ENCODE results near the gene MCF2L2. TPM values are rescaled to one million over a fixed set of nuclear protein-coding genes. Genes with fewer than 3 reads are reported as not detected.

The MCF2L2 gene
- polyA plus RNA-seq, 3 donors: 0.56 to 2.0 (median 1.5) TPM

DNA sequence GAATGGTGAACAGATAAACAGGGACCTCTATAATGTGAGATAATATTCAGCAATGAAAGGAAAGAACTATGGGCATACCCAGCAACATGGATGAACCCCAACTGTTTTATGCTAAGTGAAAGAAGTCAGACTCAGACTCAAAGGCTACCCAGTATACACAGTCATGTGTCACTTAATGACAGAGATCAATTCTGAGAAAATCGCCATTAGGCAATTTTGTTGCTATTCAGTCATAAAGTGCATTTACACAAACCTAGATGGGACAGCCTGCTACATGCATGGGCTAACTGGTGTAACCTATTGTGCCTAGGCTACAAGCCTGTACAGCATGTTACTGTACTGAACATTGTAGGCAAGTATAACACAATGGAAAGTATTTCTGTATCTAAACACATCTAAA, 98.9 kb downstream of the MCF2L2 start:
- no peak for DNase-seq

DNA sequence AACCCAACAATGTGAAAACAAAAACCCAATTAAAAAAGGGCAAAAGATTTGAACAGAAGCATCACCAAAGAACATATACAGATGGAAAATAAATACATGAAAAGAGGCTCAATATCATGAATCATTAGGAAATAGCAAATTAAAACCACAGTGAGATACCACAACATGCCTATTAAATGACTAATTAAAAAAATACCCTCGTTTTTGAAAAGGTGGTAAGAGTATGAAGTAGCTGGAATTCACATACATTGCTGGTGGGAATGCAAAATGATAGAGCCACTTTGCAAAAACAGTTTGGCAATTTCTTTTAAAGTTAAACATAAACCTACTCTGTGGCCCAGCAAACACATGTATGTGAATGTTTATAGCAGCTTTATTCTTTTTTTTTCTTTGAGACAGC, 99.6 kb downstream of the MCF2L2 start:
- DNase-seq: no peak

DNA sequence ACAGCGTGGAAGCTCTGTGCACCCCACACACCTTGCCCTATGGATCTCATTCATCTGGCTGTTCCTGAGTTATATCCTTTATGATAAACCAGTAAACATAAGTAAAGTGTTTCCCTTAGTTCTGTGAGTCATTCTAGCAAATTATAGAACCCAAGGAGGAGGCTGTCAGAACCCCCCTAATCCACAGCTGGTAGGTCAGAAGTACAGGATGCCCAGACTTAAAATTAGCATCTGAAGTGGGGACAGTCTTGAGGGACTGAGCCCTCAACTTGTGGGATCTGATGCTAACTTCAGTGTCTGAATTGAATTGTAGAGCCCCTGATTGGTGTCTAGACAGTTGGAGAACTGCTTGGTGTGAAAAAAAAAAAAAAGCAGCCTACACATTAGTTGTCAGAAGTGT, 100.3 kb downstream of the MCF2L2 start:
- no peak for DNase-seq

DNA sequence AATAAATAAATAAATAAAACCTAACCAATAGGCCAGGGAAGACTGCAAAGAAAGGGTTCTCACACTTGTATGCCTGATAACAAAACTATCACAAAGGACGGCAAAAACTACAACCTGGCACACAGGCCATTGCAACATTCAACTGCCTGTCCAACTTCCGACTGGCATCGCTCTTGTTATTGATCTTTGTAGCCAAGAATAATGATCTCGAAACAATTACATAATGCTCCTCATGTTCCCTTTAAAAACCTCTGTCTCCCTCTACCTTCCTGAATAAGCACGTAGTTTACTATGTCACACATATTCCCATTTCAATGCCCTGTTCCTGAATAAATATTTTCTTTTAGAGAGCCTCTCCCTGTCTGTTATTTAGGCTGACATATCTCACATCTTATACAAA, 101.1 kb downstream of the MCF2L2 start:
- DNase-seq: no peak

DNA sequence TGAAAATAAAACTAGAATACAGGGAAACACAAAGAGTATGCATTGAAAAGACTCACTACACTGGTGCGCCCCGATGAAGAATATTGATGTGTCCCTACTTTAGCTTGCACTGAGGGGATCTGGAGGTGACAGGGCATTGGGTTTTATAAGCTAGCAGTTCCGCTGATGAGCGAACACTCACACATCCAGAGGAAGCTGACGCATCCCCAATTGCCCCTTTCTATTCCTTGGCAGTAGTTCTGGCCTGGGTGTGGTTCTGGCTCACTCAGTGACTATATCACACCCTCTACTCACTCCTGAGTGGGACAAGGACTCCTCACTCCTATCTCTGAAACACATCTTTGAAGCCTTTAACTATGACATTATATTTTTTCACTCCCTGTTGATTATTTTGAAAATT, 104.3 kb downstream of the MCF2L2 start:
- no peak for DNase-seq

DNA sequence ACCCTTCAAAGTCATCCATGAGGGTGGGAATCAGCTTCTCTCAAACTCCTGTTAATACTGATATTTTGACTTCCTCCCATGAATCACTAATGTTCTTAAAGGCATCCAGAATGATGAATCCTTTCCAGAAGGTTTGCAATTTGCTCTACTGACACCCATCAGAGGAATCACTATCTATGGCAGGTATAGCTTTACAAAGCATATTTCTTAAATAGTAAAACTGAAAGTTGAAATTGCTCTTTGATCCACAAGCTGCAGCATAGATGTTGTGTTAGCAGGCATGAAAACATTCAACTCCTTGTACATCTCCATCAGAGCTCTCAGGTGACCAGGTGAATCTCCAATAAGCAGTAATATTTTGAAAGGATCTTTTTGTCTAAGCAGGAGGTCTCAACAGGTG, 109.0 kb downstream of the MCF2L2 start:
- DNase-seq: no peak

DNA sequence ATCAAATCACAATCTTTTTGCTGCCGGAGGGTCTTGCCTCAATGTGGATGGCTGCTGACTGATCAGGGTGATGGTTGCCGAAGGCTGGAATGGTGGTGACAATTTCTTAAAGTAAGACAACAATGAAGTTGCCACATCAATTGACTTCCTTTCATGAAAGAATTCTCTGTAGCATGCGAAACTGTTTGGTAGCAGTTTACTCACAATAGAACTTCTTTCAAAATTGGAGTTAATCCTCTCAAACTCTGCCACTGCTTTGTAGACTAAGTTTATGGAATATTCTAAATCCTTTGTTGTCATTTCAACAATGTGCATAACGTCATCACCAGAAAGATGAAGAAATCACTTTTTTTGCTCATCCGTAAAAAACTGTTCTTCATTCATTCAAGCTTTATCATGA, 109.5 kb downstream of the MCF2L2 start:
- no peak for DNase-seq

DNA sequence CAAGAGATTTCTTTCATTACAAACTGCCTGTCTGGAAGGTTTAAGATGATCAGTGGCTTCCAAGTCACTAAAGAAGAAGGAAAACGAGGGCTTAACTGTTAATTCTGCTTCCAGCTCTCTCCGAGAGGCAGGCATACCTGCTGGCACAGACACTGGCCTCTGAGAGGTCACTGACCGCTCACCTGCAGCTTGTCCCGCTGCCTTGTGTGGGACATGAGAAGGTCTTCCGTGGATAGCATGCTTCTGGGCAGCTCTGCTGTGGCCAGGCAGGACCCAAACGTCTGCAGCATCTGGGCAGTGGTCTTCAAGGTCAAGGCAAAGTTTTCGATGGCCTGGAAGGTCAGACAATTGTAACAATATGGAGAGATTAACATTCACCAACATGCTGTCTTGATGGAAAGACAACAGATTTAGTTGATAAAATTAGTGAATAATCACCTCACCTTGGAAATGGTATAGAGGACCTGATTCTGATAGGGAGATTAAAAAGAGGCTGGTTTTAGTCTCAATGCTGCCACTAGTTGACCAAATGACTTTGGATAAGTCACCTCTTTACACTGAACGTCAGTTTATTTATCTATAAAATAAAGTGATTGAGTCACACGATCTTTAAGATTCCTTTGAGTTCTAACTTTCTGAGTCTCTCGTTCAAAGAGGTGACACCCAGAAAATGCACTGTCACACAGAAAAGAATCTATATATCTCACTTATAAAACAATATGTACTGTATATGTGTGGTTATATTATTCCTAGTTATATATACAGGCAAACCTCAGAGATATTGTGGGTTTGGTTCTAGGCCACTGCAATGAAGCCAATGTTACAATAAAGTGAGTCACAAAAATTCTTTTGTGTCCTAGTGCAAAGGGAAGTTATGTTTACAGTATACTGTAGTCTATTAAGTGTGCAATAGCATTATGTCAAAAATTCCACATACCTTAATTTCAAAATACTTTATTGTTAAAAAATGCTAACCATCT, 110.2 kb downstream of the MCF2L2 start:
- no peak for DNase-seq

DNA sequence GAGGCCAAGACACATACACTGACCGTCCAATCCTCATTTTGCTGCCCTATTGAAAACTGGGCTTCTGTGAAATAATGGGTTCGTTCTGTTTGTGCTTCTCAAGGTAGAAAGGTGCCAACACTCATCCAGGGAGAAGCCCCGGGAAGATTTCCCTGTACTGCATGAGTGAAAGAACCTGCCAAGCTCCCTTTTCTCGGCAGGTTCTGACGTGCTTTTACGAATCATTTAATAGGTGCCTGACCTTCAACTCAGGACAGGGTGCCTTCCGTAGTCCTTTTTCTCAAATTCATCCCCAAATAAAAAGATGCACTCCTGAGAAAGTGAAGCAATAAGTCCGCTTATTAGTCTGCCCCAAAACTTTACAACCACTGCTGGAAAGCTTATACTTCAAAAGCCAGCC, 111.1 kb downstream of the MCF2L2 start:
- no peak for DNase-seq

DNA sequence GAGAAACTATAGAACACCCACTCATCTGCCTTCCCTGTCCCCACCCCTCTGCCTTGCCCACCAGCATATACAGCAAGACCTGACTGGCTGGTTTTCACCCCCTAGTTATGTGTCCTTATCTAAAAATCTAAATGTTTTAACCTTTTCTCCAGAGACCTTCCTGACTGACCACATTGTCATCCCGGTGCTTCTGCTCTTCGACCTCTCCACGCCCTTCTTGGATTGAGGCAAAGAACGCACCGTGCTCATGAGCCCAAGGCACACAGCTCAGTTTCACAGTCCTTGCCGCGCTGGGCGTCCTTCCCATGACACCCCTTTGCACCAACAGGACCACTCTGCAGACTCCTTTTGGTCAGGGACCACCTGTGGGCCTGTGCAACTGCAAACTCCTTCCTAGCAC, 112.7 kb downstream of the MCF2L2 start:
- no peak for DNase-seq

DNA sequence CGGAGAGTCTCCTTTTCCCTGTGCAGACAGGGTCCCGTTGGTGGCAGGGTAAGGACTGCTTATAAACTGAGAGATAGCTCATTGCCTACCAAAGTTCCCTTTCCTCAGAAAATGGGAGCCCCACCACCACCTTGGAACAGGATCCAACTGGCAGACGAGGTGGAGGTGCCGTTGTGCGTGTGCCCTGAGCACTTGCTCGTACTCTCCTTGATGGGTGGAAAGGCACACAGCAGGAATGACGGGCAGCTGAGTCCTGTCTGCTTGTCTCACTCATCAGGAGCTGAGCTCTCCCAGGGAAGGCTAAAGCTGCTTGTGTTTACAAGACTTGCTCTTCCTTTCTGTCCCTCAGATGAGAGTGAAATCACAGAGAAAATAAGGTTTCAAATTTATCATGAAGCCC, 114.7 kb downstream of the MCF2L2 start:
- DNase-seq: no peak

DNA sequence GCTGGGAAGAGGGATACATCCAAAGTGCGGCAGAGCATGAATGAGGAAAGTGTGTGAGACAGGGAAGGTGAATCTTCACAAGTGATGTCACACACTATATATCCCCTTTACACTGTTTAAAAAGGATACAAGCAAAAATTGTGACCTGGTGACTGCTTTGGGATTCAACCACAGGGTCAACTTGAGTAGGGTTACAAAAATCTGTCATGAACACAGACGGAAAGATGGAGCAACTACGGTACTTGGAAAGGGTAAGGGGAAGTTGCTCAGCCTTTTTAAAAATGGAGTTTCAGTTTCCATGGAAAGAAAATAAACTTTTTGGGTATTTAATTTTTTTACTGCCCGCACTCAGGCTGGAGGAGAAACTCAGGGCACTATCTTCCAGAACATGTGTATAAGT, 115.1 kb downstream of the MCF2L2 start:
- no peak for DNase-seq

DNA sequence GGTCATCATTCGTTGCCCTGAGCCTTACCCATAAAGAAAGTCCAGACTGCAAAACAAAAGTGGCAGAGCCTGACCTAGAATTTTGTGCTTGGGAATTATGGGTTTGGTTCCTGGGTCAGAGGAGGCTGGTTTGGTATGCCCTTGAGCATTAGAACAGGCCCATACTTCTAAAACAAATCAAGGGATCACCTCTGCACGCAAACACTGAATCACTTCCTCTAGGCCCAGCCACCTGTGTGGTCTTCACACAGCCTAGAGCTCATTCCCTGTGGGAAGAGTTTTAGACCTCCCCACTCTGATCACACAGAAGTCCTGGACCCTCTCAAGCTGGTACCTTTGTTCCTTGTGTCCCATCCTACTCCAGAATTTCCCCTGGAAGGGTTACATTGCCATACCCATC, 116.0 kb downstream of the MCF2L2 start:
- no peak for DNase-seq

DNA sequence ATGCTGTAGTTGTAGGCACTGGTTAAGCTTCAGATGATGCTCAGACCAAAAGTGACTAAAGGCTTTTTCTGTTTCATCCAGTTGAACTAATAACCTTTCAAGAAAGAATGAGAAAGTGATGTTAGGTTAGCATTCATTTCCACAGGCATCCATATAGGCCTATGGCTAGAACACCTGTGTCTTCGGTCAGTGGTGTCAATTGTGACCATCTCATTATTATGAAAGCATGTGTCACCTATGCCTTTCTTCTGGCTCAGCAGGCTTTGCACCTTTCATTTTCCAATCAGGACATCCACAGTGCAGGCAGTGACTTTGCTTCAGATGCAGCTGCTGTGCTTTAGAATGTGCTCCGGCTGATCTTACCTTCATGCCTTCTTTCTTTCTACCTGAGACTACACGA, 117.5 kb downstream of the MCF2L2 start:
- no peak for DNase-seq

DNA sequence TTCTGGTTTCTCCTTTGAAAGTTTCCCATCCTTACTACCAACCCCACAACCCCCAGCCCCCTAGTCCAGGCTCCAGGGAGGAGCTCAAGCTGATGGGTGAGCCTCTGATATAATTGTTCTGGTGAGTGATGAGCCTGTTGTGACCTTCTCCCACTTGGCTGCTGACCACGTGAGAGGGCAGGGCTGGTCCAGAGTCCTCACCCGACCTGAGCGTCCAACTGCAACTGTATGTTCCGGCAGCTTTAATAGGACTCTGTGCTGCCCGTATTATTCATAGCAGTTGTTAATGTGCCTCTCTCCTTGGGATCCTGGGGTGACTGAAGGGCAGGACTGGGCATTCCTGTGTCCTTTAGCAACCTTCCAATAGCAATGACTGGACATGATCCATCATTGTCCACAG, 119.1 kb downstream of the MCF2L2 start:
- no peak for DNase-seq

DNA sequence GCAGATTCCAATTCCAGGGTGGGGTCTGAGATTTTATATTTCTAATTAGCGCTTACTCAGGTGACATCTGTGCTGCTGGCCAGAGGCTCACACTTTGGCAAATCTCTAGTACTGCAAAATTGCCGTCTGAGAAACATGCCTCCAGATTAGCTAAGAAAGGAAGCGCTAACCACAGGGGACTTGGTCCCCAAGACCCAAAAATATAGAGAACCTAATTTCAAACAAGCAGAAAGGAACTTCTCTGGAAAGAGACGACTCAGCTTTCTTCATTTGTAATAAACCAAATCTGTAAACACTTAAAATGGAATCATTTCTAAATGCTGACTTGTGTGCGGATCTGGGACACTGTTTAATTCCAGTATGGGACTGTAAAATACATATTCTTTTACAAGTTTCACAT, 119.7 kb downstream of the MCF2L2 start:
- DNase-seq: no peak

DNA sequence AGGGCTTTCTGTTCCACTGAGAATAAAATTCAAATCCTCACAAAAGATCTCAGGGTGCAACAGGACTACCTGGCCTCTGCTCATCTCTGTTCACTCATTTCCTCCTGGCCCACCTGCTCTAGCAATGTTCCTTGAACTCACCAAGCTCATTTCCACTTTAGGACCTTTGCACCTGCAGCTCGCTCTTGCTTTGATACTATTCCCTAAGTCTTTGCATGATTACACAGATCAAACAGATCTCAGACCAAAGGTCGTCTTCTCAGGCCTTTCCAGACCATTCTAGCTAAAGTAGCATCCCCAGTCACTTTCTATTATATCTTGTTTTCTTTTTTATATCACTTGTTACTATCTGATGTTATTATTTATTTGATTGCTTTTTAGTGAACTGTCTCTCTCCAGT, 120.7 kb downstream of the MCF2L2 start:
- DNase-seq: no peak

DNA sequence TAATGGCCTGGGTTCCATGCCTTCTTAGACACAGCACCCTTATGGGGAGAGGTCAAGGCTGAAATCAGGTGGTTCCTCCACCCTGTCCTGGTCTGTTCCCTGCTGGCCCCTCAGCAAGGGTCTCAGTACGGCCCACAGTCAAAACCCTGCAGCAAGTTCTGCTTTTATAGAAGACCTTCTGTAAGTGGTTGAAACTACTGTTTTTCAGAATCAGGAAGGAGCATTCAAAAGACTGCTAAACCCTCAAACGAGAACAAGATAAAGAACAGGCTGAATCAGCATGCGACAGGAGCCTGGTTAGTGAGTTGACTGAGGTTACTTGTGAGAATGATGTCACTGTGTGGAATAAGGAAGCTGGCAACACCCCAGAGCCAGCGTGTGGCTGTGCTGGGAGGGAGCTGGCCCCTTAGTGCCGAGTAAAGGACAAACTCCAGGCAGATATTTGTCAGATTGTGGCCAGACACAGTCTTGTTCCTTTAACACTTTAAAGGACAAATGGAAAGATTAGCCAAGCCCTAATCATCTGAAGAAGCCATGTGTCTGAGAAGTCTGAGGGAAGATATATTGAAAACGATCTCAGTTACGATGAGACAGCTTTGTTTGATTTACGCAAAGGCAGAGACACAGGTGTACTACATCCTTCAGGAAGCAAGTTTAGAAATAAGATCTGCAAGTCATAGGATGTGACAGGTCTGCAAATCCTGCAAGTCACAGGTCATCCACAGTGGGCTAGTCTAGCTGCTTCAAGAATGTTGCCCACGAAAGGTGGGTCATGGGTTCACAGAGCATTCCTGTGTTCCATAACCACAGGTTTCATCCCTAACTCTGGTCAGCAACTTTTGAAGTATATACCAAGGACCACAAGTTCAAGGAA, 121.4 kb downstream of the MCF2L2 start:
- DNase-seq: no peak

DNA sequence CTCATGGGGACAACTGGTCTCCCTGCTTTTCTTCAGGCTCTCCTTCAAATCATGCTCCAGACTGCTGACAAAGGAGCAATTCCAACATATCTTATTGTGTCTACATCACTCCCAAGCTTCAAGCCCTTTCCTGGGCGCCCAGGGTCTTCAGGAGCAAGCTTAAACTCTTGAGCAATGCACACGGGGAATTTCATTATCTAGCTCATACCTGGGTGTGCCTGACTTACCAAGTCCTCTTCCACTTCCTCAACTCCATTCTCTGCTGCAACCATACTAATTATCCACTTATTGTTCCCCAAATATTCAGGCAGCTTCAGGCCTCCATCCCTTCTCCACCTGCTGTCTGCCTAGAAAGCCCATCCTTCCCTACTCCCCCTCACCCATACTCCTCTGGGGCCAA, 124.7 kb downstream of the MCF2L2 start:
- no peak for DNase-seq

DNA sequence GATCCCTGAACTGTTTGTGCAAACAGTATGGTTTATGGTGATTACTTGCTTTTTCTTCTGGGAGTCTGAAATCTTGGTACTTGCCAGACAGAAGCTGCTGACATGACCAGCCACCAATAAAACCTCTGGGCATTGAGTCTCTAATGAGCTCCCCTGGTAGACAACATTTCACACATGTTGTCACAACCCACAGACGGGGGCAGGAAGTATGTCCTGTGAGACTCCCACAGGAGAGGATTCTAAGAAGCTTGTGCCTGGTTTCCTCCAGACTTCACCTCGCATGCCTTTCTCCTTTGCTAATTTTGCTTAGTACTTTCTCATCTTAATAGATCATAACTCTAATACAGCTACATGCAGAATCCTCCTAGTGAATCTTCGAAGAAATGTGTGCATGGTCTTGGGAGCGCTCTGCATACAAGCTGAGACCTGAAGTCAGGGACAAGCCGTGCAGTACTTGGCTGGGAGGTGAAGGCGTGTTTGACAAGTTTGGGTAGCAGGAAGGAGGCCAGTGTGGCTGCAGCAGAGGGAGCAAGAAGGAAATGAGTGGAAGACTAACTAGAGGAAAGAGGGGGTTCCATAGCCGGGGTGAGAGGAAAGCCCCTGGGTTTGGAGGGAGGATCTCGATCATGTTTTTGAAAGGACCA, 126.4 kb downstream of the MCF2L2 start:
- DNase-seq: no peak

DNA sequence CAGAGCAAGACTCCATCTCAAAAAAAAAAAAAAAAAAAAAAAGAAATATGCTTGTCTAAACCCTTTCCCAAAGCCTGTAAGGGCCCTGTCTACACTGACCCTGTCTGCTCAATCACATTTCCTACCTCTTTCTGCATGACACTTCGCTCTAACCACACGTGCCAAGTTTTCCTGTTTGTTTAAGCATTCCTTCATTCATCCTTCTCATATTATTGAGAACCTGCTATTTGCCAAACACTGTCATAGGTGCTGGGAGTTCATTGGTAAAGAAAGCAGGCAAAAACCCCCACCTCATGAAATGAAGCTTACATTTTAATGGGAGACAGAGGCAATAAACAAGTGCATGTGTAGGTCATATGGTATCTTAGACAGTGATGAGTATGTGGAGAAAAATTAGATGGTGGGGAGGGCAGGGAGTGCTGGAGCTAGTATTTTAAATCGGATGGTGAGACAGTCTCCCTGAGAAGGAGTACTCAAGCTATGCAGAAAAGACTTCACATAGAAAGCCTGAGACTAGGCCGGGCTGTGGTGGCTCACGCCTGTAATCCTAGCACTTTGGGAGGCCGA, 127.3 kb downstream of the MCF2L2 start:
- no peak for DNase-seq

DNA sequence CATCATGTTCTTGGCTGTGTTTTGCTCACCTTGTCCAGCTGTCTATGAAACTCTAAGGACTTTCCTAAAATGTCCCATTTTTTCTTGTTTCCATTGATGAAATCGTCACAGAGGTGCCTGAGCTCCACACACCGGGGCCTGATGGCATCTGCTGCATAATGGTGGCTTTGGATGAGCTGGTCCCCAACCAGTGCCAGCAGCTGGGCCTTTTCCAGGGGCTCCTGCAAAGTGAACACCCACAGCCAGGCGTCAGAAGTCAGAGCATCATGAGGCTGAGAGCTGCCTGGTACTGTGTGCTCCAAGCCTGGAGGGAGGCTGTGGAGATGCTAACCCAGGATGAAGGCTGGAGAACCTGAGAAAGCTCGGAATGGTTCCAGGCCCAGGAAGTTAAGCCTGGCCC, 128.4 kb downstream of the MCF2L2 start:
- no peak for DNase-seq

Data from renal pelvis (tissue), 4 donors.